LNCaP clone FGC (cell line): ENCODE measurements around the gene GRM8.
A peak's percentile ranks its signal among the peaks of the same experiment; 100 is the strongest.

Experiments used
- DNase-seq: peaks from one replicate; pipeline ENCODE4 v3.0.0-alpha.2; 2011; ENCODE audit warnings: low read depth
- H3K4me3 ChIP-seq: 2 replicates; pipeline ENCODE4 v1.5.1; 2011; ENCODE audit warnings: mild to moderate bottlenecking, low read depth, low read length, control low read depth
- CTCF ChIP-seq: IDR thresholded peaks from 2 replicates; pipeline ENCODE4 v1.5.1; 2012; ENCODE audit warnings: mild to moderate bottlenecking; ENCODE audit not compliant: control insufficient read depth, insufficient read depth; ENCODE audit errors: extremely low read depth

GRM8 gene

GRCh38 chr7:126657137-126657536 lies 595.6 kb downstream of the GRM8 start:
- no peak for TF ChIP-seq CTCF
- no peak overlapping the region for H3K4me3 ChIP-seq
- no peak for DNase-seq

GRCh38 chr7:126656165-126656564 lies 596.6 kb downstream of the GRM8 start:
- DNase-seq: no peak
- no peak overlapping the region for H3K4me3 ChIP-seq
- no peak for TF ChIP-seq CTCF

GRCh38 chr7:126637538-126637937 lies 615.2 kb downstream of the GRM8 start:
- TF ChIP-seq CTCF: no peak
- no peak for DNase-seq
- no peak overlapping the region for H3K4me3 ChIP-seq

GRCh38 chr7:126635545-126635944 lies 617.2 kb downstream of the GRM8 start:
- no peak overlapping the region for H3K4me3 ChIP-seq
- no peak for DNase-seq
- TF ChIP-seq CTCF: no peak

- TF ChIP-seq CTCF: peak; percentile 71
- DNase-seq: peak; percentile 22
- no peak overlapping the region for H3K4me3 ChIP-seq
These were observed 644.4 kb downstream of the GRM8 start for GRCh38 chr7:126608339-126608776.

GRCh38 chr7:126606331-126606730 lies 646.4 kb downstream of the GRM8 start:
- no peak for TF ChIP-seq CTCF
- no peak for DNase-seq

GRCh38 chr7:126605553-126605952 lies 647.2 kb downstream of the GRM8 start:
- DNase-seq: no peak
- no peak for TF ChIP-seq CTCF
- no peak overlapping the region for H3K4me3 ChIP-seq

More at GRCh38 chr7:126606331-126606730, 646.4 kb downstream of the GRM8 start:
- H3K4me3 ChIP-seq: no peak overlapping the region
